WTC11 (cell line): ENCODE results near the gene WTIP. TPM values are rescaled to one million over a fixed set of nuclear protein-coding genes. Genes with fewer than 3 reads are reported as not detected.

Experiments used
- ATAC-seq: fragments of 200-7000 bp; cut with Tn5 transposase; 2 replicates; pipeline ENCODE4 v1.10.0; 2021; ENCODE audit warnings: mild to moderate bottlenecking, moderate library complexity
- CTCF ChIA-PET: fragments of 300-600 bp; sonication (Branson Sonifier 250); formaldehyde crosslinking; loops from one replicate; lab custom pipeline; 2021; ENCODE audit warnings: antibody characterized with exemption; lab: Charles Lee
- POLR2A ChIA-PET: fragments of 350-600 bp; sonication (Branson Sonifier 250); formaldehyde crosslinking; loops from one replicate; lab custom pipeline; 2021; ENCODE audit warnings: antibody characterized with exemption; lab: Charles Lee
- DNase-seq: peaks from one replicate; pipeline ENCODE4 v3.0.0; 2021; ENCODE audit warnings: low spot score
- H3K27ac Mint-ChIP-seq: 2 replicates; pipeline ENCODE4 v1.8.0; 2021; ENCODE audit warnings: mixed read lengths
- H3K27me3 Mint-ChIP-seq: 2 replicates; pipeline ENCODE4 v1.8.0; 2021; ENCODE audit warnings: low read depth, mild to moderate bottlenecking, moderate library complexity, mixed read lengths
- H3K36me3 Mint-ChIP-seq: 2 replicates; pipeline ENCODE4 v1.8.0; 2021; ENCODE audit warnings: mixed read lengths
- H3K4me1 Mint-ChIP-seq: 2 replicates; pipeline ENCODE4 v1.8.0; 2022; ENCODE audit warnings: mixed read lengths
- H3K4me3 Mint-ChIP-seq: 2 replicates; pipeline ENCODE4 v1.8.0; 2021; ENCODE audit warnings: mild to moderate bottlenecking, moderate library complexity, mixed read lengths
- H3K9me3 Mint-ChIP-seq: 2 replicates; pipeline ENCODE4 v1.8.0; 2021; ENCODE audit warnings: mixed read lengths
- ARID4B ChIP-seq: sonication (generic); formaldehyde crosslinking; IDR thresholded peaks from 2 replicates; pipeline ENCODE4 v1.8.0; 2023; ENCODE audit warnings: missing genetic modification reagents, mild to moderate bottlenecking, borderline replicate concordance
- CBFB ChIP-seq: sonication (generic); formaldehyde crosslinking; IDR thresholded peaks from 2 replicates; pipeline ENCODE4 v1.8.1; 2022; ENCODE audit warnings: mild to moderate bottlenecking, low read depth, missing genetic modification reagents
- E2F5 ChIP-seq: sonication (generic); formaldehyde crosslinking; IDR thresholded peaks from 2 replicates; pipeline ENCODE4 v1.8.1; 2022; ENCODE audit warnings: mild to moderate bottlenecking, moderate library complexity, missing genetic modification reagents
- FOXP1 ChIP-seq: sonication (generic); formaldehyde crosslinking; IDR thresholded peaks from 2 replicates; pipeline ENCODE4 v1.8.0; 2022; ENCODE audit warnings: missing genetic modification reagents, mild to moderate bottlenecking, moderate library complexity, borderline replicate concordance
- NR1H2 ChIP-seq: sonication (generic); formaldehyde crosslinking; IDR thresholded peaks from 2 replicates; pipeline ENCODE4 v1.9.0; 2021; ENCODE audit warnings: mild to moderate bottlenecking, moderate library complexity, missing genetic modification reagents
- RORB ChIP-seq: fragments of 250-450 bp; sonication (Bioruptor Pico); IDR thresholded peaks from 2 replicates; pipeline ENCODE4 v1.9.0; 2021; ENCODE audit warnings: mild to moderate bottlenecking
- SOX15 ChIP-seq: fragments of 250-450 bp; sonication (Bioruptor Pico); IDR thresholded peaks from 2 replicates; pipeline ENCODE4 v1.9.0; 2021; ENCODE audit warnings: mild to moderate bottlenecking
- SP1 ChIP-seq: sonication (generic); formaldehyde crosslinking; conservative IDR thresholded peaks from 2 replicates; pipeline ENCODE4 v1.8.1; 2022; ENCODE audit warnings: missing genetic modification reagents
- ZBTB43 ChIP-seq: sonication (generic); formaldehyde crosslinking; IDR thresholded peaks from 2 replicates; pipeline ENCODE4 v1.8.1; 2023; ENCODE audit warnings: mild to moderate bottlenecking, missing genetic modification reagents
- ZNF121 ChIP-seq: sonication (generic); formaldehyde crosslinking; IDR thresholded peaks from 2 replicates; pipeline ENCODE4 v1.8.0; 2023; ENCODE audit warnings: missing genetic modification reagents
- ZNF317 ChIP-seq: sonication (generic); formaldehyde crosslinking; IDR thresholded peaks from 2 replicates; pipeline ENCODE4 v1.8.1; 2023; ENCODE audit warnings: low read depth, mild to moderate bottlenecking, moderate library complexity, missing genetic modification reagents, borderline replicate concordance
- ZNF423 ChIP-seq: fragments of 250-450 bp; sonication (Bioruptor Pico); IDR thresholded peaks from 2 replicates; pipeline ENCODE4 v2.1.2; 2022; ENCODE audit warnings: mild to moderate bottlenecking, moderate library complexity
- ZNF532 ChIP-seq: fragments of 250-450 bp; sonication (Bioruptor Pico); IDR thresholded peaks from 2 replicates; pipeline ENCODE4 v1.9.0; 2021; ENCODE audit warnings: mild to moderate bottlenecking, borderline replicate concordance
- total RNA-seq: library from RNA; stranded (reverse); gene quantifications from 3 replicates; pipeline ENCODE4 v1.2.3, GENCODE V29; 2021

WTIP gene
- total RNA-seq, 1 experiment from 2014 or later = 14.3 TPM

GRCh38 chr19:34436716-34437115 is 44.8 kb upstream of the WTIP start:
- no peaks in the 10 kb centered on the region for H3K27me3 Mint-ChIP-seq
- H3K4me1 Mint-ChIP-seq = no peaks in the 10 kb centered on the region
- H3K36me3 Mint-ChIP-seq = peaks cover 77% of the 10 kb centered on the region
- no peak for TF ChIP-seq RORB (CRISPR knock-in tag)
- TF ChIP-seq E2F5 (CRISPR knock-in tag) = no peak
- TF ChIP-seq FOXP1 = no peak
- TF ChIP-seq ARID4B (CRISPR knock-in tag) = no peak
- no peak for TF ChIP-seq SP1
- TF ChIP-seq SOX15 (CRISPR knock-in tag) = no peak
- no peak for TF ChIP-seq CBFB
- TF ChIP-seq NR1H2 (CRISPR knock-in tag) = no peak
- TF ChIP-seq ZBTB43 (CRISPR knock-in tag) = no peak
- TF ChIP-seq ZNF532 (CRISPR knock-in tag) = no peak
- TF ChIP-seq, all 79 proteins: peak for 0
- no peak for DNase-seq
- POLR2A ChIA-PET = no interaction called here
- ATAC-seq = no peak
- Mint-ChIP-seq H3K9me3 (no peaks in the 10 kb centered on the region), H3K4me3 (no peak overlapping the region), H3K27ac (no peak overlapping the region)
- CTCF ChIA-PET = no interaction called here

- no peaks in the 10 kb centered on the region for H3K9me3 Mint-ChIP-seq
- H3K4me1 Mint-ChIP-seq = no peaks in the 10 kb centered on the region
- ChIA-PET CTCF (no interaction called here), POLR2A (no interaction called here)
- ATAC-seq (no peak), DNase-seq (no peak)
- TF ChIP-seq ZNF121 (CRISPR knock-in tag) = peak; percentile 72; the same call in 1 of the 2 replicates
- no peak for TF ChIP-seq ZNF423
- no peak for TF ChIP-seq ARID4B (CRISPR knock-in tag)
- TF ChIP-seq ZNF317 (CRISPR knock-in tag) = no peak
- no peak overlapping the region for H3K27ac Mint-ChIP-seq
- H3K27me3 Mint-ChIP-seq = no peaks in the 10 kb centered on the region
- no peak overlapping the region for H3K4me3 Mint-ChIP-seq
- peaks cover 87% of the 10 kb centered on the region for H3K36me3 Mint-ChIP-seq
Measured at GRCh38 chr19:34448191-34448590, 33.4 kb upstream of the WTIP start.
